Measurements from ENCODE around the gene TOP1.

Gene TOP1

DNA sequence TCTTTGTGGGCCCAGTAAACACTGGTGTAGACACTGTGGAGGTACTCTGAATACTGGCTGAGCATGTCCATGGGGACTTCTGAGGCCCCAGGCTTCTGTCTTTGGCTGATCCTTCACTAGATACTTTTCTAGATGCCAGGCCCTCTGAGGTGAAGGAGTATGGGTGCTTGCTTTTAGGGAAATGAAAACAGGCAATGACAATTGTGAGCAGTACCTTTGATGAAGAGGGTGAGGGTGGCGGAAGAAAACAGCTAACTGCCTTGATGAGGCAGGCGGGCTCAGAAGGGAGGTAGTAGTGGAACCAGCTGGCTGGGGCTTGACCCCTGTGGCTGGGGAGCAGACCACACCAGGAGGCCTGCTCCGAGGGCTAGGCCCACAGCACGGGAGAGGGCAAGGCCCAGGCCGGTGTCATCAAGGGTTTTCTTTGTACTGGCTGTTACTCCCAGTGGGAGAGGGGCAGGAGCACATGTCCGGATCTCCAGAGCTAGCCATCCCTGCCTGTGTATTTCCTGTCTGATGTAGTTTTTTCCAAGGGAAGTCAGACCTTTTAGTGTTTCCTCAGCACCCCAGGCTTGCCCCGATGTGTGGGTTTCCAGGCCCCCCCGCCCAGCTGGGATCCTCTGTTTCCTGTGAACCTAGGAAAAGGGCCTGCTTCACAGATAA, 112.7 kb downstream of the TOP1 start:
- H3K9me3 ChIP-seq (ENCODE audit: severe bottlenecking) = no peaks in the 10 kb centered on the region
- DNase-seq (ENCODE audit: low spot score) = peak; percentile 80
- H3K36me3 ChIP-seq (ENCODE audit: low read depth) = peaks cover 27% of the 10 kb centered on the region
- TF ChIP-seq, protein P1, sequence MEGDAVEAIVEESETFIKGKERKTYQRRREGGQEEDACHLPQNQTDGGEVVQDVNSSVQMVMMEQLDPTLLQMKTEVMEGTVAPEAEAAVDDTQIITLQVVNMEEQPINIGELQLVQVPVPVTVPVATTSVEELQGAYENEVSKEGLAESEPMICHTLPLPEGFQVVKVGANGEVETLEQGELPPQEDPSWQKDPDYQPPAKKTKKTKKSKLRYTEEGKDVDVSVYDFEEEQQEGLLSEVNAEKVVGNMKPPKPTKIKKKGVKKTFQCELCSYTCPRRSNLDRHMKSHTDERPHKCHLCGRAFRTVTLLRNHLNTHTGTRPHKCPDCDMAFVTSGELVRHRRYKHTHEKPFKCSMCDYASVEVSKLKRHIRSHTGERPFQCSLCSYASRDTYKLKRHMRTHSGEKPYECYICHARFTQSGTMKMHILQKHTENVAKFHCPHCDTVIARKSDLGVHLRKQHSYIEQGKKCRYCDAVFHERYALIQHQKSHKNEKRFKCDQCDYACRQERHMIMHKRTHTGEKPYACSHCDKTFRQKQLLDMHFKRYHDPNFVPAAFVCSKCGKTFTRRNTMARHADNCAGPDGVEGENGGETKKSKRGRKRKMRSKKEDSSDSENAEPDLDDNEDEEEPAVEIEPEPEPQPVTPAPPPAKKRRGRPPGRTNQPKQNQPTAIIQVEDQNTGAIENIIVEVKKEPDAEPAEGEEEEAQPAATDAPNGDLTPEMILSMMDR (IDR thresholded peaks at IDR 0.05; ENCODE audit: poor library complexity, severe bottlenecking) = no peak
- ATAC-seq (ENCODE audit: low read depth) = no peak
- H3K27me3 ChIP-seq (ENCODE audit: insufficient read depth, poor library complexity, severe bottlenecking) = no peaks in the 10 kb centered on the region
- no peak overlapping the region for H3K27ac ChIP-seq (ENCODE audit: poor library complexity, severe bottlenecking)
- no peak overlapping the region for H3K4me3 ChIP-seq (ENCODE audit: severe bottlenecking)
- H3K4me1 ChIP-seq (ENCODE audit: insufficient read depth, poor library complexity, severe bottlenecking) = peaks cover 9% of the 10 kb centered on the region

DNA sequence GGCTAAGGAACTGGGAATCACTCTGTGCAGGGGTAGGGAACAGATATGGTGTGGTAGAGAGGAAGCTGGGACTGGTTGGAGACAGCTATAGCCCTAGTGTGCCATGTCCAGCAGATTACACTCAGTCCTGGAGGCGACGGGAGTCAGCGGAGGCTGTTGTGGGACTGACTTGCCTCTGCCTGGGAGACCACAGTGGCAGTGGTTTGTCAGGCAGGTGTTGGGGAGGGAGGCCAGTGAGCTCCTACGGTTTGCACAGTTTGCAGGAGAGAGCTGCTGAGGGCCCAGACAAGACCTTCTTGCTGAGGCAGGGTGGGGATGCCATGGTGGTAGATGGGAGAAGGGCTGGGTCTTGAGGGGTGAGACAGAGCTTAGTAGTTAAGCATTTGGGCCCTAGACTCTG, 113.6 kb downstream of the TOP1 start:
- Histone ChIP-seq H3K36me3 (ENCODE audit: low read depth) (peaks cover 27% of the 10 kb centered on the region), H3K4me3 (ENCODE audit: severe bottlenecking) (no peak overlapping the region), H3K4me1 (ENCODE audit: insufficient read depth, poor library complexity, severe bottlenecking) (peaks cover 9% of the 10 kb centered on the region), H3K27me3 (ENCODE audit: insufficient read depth, poor library complexity, severe bottlenecking) (no peaks in the 10 kb centered on the region), H3K27ac (ENCODE audit: poor library complexity, severe bottlenecking) (no peak overlapping the region), H3K9me3 (ENCODE audit: severe bottlenecking) (no peaks in the 10 kb centered on the region)
- ATAC-seq (ENCODE audit: low read depth) (no peak), DNase-seq (ENCODE audit: low spot score) (no peak)
- TF ChIP-seq, protein P1 (IDR thresholded peaks at IDR 0.05; ENCODE audit: poor library complexity, severe bottlenecking) = no peak

DNA sequence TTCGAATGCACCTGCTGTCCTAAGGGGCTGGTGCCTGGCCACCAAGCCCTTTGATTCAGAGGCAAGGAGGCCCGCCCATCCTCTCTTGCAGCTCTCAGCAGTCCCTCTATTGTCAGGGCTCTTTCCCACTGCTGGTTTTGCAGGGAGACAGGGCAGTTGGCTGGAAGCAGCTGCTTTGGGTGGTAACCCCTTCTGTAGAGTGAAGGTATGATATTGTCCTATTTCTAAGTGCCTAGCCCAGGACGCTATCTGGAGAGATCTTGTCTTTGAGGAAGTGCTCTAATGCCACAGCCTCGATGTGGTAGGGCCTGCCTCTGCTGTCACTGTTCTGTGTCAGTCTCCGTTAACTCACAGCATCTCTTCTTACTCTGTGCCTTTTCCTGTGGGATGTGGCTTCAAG, 114.3 kb downstream of the TOP1 start:
- ATAC-seq (ENCODE audit: low read depth) = no peak
- TF ChIP-seq, protein P1 (IDR thresholded peaks at IDR 0.05; ENCODE audit: poor library complexity, severe bottlenecking) = no peak
- H3K36me3 ChIP-seq (ENCODE audit: low read depth) = peaks cover 27% of the 10 kb centered on the region
- no peak overlapping the region for H3K27ac ChIP-seq (ENCODE audit: poor library complexity, severe bottlenecking)
- no peak for DNase-seq (ENCODE audit: low spot score)
- no peaks in the 10 kb centered on the region for H3K27me3 ChIP-seq (ENCODE audit: insufficient read depth, poor library complexity, severe bottlenecking)
- no peak overlapping the region for H3K4me3 ChIP-seq (ENCODE audit: severe bottlenecking)
- peaks cover 9% of the 10 kb centered on the region for H3K4me1 ChIP-seq (ENCODE audit: insufficient read depth, poor library complexity, severe bottlenecking)
- no peaks in the 10 kb centered on the region for H3K9me3 ChIP-seq (ENCODE audit: severe bottlenecking)

DNA sequence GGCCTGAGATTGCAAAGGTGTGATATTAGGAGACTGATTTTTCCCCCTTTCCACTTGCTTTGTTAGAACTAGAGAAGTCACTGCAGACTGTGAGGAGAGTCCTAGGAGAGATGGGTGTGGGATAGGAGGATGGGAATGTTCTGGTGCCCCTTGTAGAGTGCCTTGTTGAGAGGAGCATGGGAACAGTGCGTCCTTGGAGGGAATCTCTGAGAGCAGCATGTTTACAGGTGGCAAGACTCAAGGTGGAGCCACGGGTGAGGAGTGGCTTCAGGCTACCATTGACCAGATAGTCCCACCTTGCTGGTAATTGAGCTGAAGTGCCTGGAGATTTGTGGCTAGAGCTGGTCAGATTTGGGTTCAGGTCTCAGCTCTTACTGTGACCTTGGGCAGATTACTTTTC, 114.7 kb downstream of the TOP1 start:
- DNase-seq (ENCODE audit: low spot score) (no peak), ATAC-seq (ENCODE audit: low read depth) (no peak)
- no peaks in the 10 kb centered on the region for H3K27me3 ChIP-seq (ENCODE audit: insufficient read depth, poor library complexity, severe bottlenecking)
- H3K36me3 ChIP-seq (ENCODE audit: low read depth) = peaks cover 27% of the 10 kb centered on the region
- H3K4me3 ChIP-seq (ENCODE audit: severe bottlenecking) = no peak overlapping the region
- TF ChIP-seq, protein P1 (IDR thresholded peaks at IDR 0.05; ENCODE audit: poor library complexity, severe bottlenecking) = no peak
- peaks cover 9% of the 10 kb centered on the region for H3K4me1 ChIP-seq (ENCODE audit: insufficient read depth, poor library complexity, severe bottlenecking)
- H3K9me3 ChIP-seq (ENCODE audit: severe bottlenecking) = no peaks in the 10 kb centered on the region
- H3K27ac ChIP-seq (ENCODE audit: poor library complexity, severe bottlenecking) = no peak overlapping the region

DNA sequence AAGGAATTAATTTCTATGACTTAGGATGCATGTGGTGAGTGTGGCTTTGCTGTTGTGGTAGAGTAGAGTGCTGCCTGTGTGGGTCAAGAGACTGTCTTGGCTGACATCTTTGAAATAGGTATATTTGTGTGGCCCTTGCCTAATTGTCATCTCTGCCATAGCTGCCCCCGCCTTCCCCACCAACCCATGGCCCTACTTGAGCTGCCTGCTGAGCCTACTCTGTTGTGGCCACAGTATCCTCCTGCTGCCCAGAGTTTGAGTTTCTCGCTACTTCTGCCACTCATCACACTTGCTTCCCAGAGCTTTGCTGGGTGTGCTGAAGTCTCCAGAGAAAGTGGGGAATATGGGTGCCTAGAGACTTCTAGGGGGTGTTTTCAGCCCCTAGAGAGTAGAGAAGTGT, 116.7 kb downstream of the TOP1 start:
- H3K9me3 ChIP-seq (ENCODE audit: severe bottlenecking) = no peaks in the 10 kb centered on the region
- no peaks in the 10 kb centered on the region for H3K27me3 ChIP-seq (ENCODE audit: insufficient read depth, poor library complexity, severe bottlenecking)
- no peak for ATAC-seq (ENCODE audit: low read depth)
- TF ChIP-seq, protein P1 (IDR thresholded peaks at IDR 0.05; ENCODE audit: poor library complexity, severe bottlenecking) = no peak
- peaks cover 3% of the 10 kb centered on the region for H3K4me1 ChIP-seq (ENCODE audit: insufficient read depth, poor library complexity, severe bottlenecking)
- peaks cover 19% of the 10 kb centered on the region for H3K36me3 ChIP-seq (ENCODE audit: low read depth)
- no peak overlapping the region for H3K27ac ChIP-seq (ENCODE audit: poor library complexity, severe bottlenecking)
- DNase-seq (ENCODE audit: low spot score) = no peak
- H3K4me3 ChIP-seq (ENCODE audit: severe bottlenecking) = no peak overlapping the region
